Liver (tissue), 3 donors: ENCODE measurements around the gene BICDL2.

Source experiments
- HNF4A ChIP-seq, 2 donors: conservative IDR thresholded peaks; 2 replicates each; pipeline ENCODE4 v1.6.1; 2016; ENCODE audit warnings: antibody characterized with exemption in 2 of 2, mild to moderate bottlenecking in 2 of 2
- RXRA ChIP-seq, 2 donors: IDR thresholded peaks; 2 replicates each; pipeline ENCODE4 v1.6.1; 2017 to 2018; ENCODE audit warnings: antibody characterized with exemption in 2 of 2, mild to moderate bottlenecking in 1 of 2
- TAF1 ChIP-seq: conservative IDR thresholded peaks from 2 replicates; pipeline ENCODE4 v1.6.1; 2016; ENCODE audit warnings: antibody characterized with exemption, mild to moderate bottlenecking
- YY1 ChIP-seq: IDR thresholded peaks from 2 replicates; pipeline ENCODE4 v1.6.1; 2016; ENCODE audit warnings: antibody characterized with exemption, mild to moderate bottlenecking
- TF ChIP-seq, protein P1 (sequence below): fragments of 150-350 bp; IDR thresholded peaks from 2 replicates; pipeline ENCODE4 v1.5.1; 2017; ENCODE audit warnings: improper control_type of control experiment, low read depth, low read length; ENCODE audit not compliant: missing input control
- donor health status: healthy.
- donor health status: healthy.

DNA sequence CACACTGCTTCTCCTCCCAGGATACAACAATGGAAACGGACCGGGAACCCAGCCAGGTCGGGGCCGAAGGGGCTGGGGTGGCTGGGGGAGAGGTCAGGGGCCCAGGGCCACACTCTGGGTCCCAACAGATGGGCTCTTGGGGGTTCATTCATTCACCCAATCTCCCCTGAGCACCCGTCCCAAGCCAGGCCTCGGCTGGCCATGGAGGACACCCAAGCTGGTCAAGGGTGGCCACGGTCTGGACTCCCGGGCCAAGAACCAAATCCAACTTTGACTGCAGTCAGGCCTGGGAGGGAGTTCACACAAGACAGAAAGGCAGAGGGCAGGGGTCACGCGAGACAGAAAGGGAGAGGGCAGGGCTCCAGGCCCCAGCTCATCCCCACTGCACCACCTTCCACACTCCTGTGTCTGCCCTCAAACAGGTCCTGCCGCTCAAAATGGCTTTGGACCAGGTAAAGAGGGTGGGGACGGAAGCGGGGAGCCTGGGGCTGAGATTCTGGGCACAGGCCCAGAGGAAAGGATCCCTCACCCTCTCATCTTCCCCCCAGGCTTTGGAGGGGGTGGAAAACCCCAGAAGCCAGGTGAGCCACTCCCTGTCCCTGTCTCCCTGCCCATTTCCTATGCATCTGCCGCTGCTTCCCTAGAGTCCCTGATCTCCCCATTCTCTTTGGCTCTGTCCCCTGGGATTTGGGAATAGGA is 44.2 kb downstream of the BICDL2 start:
- no peak for TF ChIP-seq RXRA (IDR thresholded peaks at IDR 0.05)
- no peak for TF ChIP-seq YY1
- TF ChIP-seq HNF4A (conservative IDR thresholded peaks at IDR 0.05) = no peak
- no peak for TF ChIP-seq TAF1
- TF ChIP-seq, protein P1, sequence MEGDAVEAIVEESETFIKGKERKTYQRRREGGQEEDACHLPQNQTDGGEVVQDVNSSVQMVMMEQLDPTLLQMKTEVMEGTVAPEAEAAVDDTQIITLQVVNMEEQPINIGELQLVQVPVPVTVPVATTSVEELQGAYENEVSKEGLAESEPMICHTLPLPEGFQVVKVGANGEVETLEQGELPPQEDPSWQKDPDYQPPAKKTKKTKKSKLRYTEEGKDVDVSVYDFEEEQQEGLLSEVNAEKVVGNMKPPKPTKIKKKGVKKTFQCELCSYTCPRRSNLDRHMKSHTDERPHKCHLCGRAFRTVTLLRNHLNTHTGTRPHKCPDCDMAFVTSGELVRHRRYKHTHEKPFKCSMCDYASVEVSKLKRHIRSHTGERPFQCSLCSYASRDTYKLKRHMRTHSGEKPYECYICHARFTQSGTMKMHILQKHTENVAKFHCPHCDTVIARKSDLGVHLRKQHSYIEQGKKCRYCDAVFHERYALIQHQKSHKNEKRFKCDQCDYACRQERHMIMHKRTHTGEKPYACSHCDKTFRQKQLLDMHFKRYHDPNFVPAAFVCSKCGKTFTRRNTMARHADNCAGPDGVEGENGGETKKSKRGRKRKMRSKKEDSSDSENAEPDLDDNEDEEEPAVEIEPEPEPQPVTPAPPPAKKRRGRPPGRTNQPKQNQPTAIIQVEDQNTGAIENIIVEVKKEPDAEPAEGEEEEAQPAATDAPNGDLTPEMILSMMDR = no peak
